ENCODE measurements around the gene ZNF75A.
"Not testable (repeated sequence)": the region's sequence is repeated elsewhere in the genome, so short reads cannot be mapped to it uniquely, and the experiment has no call there.

GRCh38 chr16:3270718-3271117 is 34.6 kb upstream of the ZNF75A start:
- not testable (repeated sequence) for TF ChIP-seq POLR2A (IDR thresholded peaks at IDR 0.05; ENCODE audit: borderline replicate concordance, extremely low read depth, insufficient read depth, insufficient read length); CTCF (IDR thresholded peaks at IDR 0.05 in 2 of 3, conservative IDR thresholded peaks at IDR 0.05 in 1 of 3; ENCODE audit: borderline replicate concordance in 1 of 3, insufficient read depth in 1 of 3, low read depth in 2 of 3, low read length in 2 of 3); ZFX (IDR thresholded peaks at IDR 0.05); TCF7L2 (IDR thresholded peaks at IDR 0.05; ENCODE audit: borderline replicate concordance, extremely low read depth, insufficient read depth, insufficient read length)
